SJCRH30 (cell line): ENCODE results near the gene ZMYM1. TPM values are rescaled to one million over a fixed set of nuclear protein-coding genes. Genes with fewer than 3 reads are reported as not detected.
"Not testable (repeated sequence)": the region's sequence is repeated elsewhere in the genome, so short reads cannot be mapped to it uniquely, and the experiment has no call there.

Experiments used
- DNase-seq, 2 experiments: peaks; one replicate each; pipeline ENCODE4 v3.0.0-alpha.2; 2015 to 2020
- H3K27ac ChIP-seq: fragments of 250-450 bp; sonication (Bioruptor Pico); 2 replicates; pipeline ENCODE4 v1.5.1; 2020; ENCODE audit warnings: mild to moderate bottlenecking, moderate library complexity
- H3K27me3 ChIP-seq: fragments of 250-450 bp; sonication (Bioruptor Pico); 2 replicates; pipeline ENCODE4 v1.5.1; 2020; ENCODE audit warnings: mild to moderate bottlenecking, moderate library complexity
- H3K36me3 ChIP-seq: fragments of 250-450 bp; sonication (Bioruptor Pico); 2 replicates; pipeline ENCODE4 v1.5.1; 2020; ENCODE audit warnings: mild to moderate bottlenecking, moderate library complexity
- H3K4me1 ChIP-seq: fragments of 250-450 bp; sonication (Bioruptor Pico); 2 replicates; pipeline ENCODE4 v1.5.1; 2020; ENCODE audit warnings: mild to moderate bottlenecking, moderate library complexity
- H3K4me3 ChIP-seq: fragments of 250-450 bp; sonication (Bioruptor Pico); 2 replicates; pipeline ENCODE4 v1.5.1; 2020; ENCODE audit warnings: mild to moderate bottlenecking, moderate library complexity
- H3K9me3 ChIP-seq: fragments of 250-450 bp; sonication (Bioruptor Pico); replicated peaks from 2 replicates; pipeline ENCODE4 v1.5.1; 2020; ENCODE audit warnings: mild to moderate bottlenecking, moderate library complexity
- total RNA-seq: library from RNA; depleted of rRNA; stranded (reverse); fragments of >200 nt; shearing (Covaris generic); gene quantifications from 2 replicates; pipeline ENCODE4 v1.2.3, GENCODE V29; 2014

ZMYM1 gene
- total RNA-seq, 1 experiment from 2014 or later, result 42.3 TPM

DNA sequence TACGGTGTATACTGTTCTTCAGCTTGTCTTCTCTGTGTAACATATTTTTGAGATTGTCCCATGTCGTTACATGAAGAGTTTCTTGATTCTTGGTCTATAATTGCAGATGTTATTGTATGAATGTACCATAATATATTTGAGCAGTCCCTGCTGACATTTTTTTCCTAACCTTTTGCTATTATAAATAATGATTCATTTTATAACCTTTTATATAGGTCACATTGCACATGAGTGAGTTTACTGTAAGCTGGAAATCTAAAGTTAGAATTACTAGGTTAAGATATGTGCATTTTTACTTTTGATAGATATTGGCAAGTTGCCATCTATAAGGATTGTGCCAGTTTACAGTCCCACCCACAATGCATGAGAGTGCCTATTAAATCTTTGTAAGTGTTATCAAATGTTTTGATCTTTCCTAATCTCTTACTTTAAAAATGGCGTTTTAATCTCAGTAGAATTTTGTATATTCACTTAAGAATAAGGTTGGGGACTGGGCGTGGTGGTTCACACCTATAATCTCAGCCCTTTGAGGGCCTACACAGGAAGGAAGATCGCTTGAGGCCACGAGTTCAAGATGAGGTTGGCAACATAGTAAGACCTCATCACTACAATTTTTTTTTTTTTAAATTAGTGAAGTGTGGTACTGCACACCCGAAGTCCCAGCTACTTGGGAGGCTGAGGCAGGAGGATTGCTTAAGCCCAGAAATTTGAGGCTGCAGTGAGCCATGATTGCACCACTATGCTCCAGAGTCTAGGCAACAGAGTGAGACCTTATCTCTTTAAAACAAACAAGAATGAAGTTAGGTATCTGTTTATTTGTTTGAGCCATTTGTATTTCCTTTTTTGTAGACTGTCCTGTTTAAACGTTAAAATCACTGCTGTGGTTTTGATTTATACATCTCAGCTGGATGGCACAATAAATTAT is 36.5 kb downstream of the ZMYM1 start:
- H3K4me1 ChIP-seq, result no peaks in the 10 kb centered on the region
- DNase-seq, result no peak
- H3K9me3 ChIP-seq, result no peaks in the 10 kb centered on the region
- no peak overlapping the region for H3K27ac ChIP-seq
- peaks cover 44% of the 10 kb centered on the region for H3K36me3 ChIP-seq
- no peaks in the 10 kb centered on the region for H3K27me3 ChIP-seq
- H3K4me3 ChIP-seq, result no peak overlapping the region

DNA sequence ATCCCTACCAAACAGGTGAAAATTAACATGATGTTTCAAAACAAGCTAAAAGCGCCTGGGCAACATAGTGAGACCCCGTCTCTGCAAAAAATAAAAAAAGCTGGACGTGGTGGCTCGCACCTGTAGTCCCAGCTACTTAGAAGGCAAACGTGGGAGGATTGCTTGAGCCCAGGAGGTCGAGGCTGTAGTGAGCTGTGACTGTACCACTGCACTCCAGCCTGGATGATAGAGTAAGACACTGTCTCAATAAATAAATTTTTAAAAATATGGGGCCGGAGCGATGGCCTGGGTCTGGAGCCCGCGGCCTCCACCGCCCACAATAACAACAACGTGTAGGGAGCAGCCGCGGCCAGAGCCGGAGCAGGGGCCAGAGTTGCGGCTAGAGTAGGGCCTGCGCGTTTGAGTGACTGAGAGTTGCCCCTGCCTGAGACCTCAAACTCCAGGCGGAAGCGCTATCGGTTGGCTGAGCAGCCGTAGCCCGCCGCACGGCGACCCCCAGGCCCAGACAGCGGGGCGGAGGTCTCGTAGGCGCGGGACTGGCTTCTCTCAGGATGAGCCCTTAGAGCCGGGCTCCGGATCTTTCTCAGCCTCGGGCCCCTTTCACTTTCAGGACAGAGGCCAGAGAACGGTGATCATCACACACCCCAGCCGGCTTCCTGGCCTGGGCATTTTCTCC is 41.4 kb downstream of the ZMYM1 start:
- Histone ChIP-seq H3K9me3 (no peaks in the 10 kb centered on the region), H3K4me3 (no peak overlapping the region), H3K36me3 (peaks cover 12% of the 10 kb centered on the region), H3K4me1 (no peaks in the 10 kb centered on the region), H3K27me3 (no peaks in the 10 kb centered on the region), H3K27ac (no peak overlapping the region)
- no peak for DNase-seq

DNA sequence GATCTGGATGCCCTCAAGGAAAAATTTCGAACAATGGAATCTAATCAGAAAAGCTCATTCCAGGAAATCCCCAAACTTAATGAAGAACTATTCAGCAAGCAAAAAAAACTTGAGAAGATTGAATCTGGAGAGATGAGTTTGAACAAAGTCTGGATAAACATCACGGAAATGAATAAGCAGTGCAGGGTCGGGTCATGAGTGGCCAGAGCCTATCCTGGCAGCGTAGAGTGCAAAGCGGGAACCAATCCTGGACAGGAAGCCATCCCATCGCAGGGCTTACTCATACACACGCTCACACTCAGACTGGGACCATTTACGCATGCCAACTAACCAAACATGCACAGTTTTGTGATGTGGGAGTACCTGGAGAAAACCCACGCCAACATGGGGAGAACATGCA is 43.1 kb downstream of the ZMYM1 start:
- Histone ChIP-seq H3K4me1 (no peaks in the 10 kb centered on the region), H3K27me3 (no peaks in the 10 kb centered on the region), H3K4me3 (no peak overlapping the region), H3K27ac (no peak overlapping the region), H3K9me3 (no peaks in the 10 kb centered on the region; the same call in 1 of the 2 replicates), H3K36me3 (peaks cover 7% of the 10 kb centered on the region)
- no peak for DNase-seq

DNA sequence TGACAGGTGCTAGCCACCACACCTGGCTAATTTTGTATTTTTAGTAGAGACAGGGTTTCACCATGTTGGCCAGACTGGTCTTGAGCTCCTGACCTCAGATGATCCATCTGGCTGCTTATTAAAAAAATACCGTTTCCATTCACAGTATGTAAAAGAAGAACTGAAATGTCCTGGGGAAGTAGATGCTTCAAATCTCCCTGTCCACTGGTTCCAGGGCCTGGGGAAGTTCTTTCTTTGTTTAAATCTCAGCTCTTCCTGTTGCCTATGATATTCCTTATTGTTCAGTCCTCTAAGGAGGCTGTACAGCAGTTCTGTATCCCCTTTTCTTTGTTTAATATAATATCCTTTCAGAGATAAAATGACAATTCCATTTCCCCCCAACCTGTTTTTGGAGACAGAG is 47.4 kb downstream of the ZMYM1 start:
- H3K4me1 ChIP-seq, result no peaks in the 10 kb centered on the region
- no peak for DNase-seq
- no peak overlapping the region for H3K4me3 ChIP-seq
- no peaks in the 10 kb centered on the region for H3K36me3 ChIP-seq
- H3K9me3 ChIP-seq, result peaks cover 3% of the 10 kb centered on the region; the same call in 1 of the 2 replicates
- H3K27me3 ChIP-seq, result no peaks in the 10 kb centered on the region
- no peak overlapping the region for H3K27ac ChIP-seq

DNA sequence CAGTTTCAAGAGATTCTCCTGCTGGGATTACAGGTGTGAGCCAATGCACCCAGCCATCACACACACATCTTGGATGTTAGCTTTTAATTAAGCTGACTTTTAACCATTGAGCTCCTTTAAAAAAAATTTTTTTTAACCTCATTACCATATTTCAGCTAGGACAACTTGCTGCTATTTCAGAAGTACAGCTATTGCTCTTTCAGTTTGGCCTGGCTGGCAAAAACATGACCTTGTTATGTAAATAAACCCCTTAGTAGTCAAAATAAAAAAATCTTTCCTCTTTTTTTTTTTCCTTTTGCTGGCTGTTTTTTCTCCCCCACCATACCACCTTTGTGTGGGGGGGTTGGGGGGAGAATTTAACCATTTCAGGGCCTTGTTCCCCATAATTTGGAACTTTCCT is 49.9 kb downstream of the ZMYM1 start:
- H3K4me1 ChIP-seq, result no peaks in the 10 kb centered on the region
- H3K27ac ChIP-seq, result no peak overlapping the region
- no peaks in the 10 kb centered on the region for H3K36me3 ChIP-seq
- H3K4me3 ChIP-seq, result no peak overlapping the region
- peaks cover 3% of the 10 kb centered on the region; the same call in 1 of the 2 replicates for H3K9me3 ChIP-seq
- no peak for DNase-seq
- no peaks in the 10 kb centered on the region for H3K27me3 ChIP-seq

DNA sequence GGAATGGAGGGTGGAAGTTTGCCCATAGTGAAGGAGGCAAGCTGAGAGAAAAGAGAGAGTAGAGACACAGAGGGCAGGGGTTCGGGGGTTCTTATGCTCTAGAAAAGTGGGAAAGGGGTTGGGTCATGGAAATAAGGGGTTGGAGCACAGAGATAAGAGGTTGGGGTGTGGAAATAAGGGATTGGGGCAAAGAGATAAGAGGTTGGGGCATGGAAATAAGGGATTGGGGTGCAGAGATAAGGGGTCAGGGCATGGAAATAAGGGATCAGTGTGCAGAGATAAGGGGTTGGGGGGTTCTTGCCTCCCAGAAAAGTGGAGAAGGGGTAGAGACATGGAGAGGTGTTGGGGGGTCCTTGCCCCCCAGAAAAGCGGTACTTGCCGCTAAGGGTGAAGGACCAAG is 57.6 kb downstream of the ZMYM1 start:
- Histone ChIP-seq H3K4me1 (no peaks in the 10 kb centered on the region), H3K27me3 (no peaks in the 10 kb centered on the region), H3K36me3 (no peaks in the 10 kb centered on the region), H3K9me3 (no peaks in the 10 kb centered on the region), H3K27ac (no peak overlapping the region), H3K4me3 (no peak overlapping the region)
- DNase-seq, result no peak

DNA sequence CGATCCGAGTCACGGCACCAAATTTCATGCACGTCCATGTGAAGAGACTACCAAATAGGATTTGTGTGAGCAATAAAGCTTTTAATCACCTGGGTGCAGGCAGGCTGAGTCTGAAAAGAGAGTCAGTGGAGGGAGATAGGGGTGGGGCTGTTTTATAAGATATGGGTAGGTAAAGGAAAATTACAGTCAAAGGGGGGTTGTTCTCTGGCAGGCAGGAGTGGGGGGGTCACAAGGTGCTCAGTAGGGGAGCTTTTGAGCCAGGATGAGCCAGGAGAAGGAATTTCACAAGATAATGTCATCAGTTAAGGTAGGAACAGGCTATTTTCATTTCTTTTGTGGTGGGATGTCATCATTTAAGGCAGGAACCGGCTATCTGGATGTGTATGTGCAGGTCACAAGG is 58.4 kb downstream of the ZMYM1 start:
- H3K27ac ChIP-seq, H3K4me1 ChIP-seq, H3K36me3 ChIP-seq, H3K9me3 ChIP-seq, H3K4me3 ChIP-seq, DNase-seq, H3K27me3 ChIP-seq: not testable (repeated sequence)

DNA sequence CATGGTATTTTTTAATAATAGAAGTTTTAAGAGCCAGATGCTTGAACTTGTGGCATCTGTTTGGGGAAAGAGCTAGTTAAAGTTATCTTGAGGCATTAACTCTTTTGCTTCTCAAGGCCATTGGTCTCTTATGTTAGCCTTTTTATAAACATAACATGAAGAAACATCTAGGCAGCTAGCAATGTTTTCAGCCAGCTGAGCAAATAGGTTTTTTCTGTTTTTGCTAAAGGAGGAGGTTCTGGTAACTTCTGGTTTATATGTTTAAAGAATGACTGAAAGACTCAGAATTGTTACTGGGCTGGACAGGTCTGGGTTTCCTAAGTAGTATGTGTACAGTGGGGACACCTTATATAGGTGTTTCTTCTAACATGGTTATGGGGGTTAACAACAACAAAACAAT is 63.1 kb downstream of the ZMYM1 start:
- not testable (repeated sequence) for H3K27me3 ChIP-seq, H3K4me1 ChIP-seq, H3K36me3 ChIP-seq, H3K4me3 ChIP-seq, H3K9me3 ChIP-seq, H3K27ac ChIP-seq, DNase-seq

DNA sequence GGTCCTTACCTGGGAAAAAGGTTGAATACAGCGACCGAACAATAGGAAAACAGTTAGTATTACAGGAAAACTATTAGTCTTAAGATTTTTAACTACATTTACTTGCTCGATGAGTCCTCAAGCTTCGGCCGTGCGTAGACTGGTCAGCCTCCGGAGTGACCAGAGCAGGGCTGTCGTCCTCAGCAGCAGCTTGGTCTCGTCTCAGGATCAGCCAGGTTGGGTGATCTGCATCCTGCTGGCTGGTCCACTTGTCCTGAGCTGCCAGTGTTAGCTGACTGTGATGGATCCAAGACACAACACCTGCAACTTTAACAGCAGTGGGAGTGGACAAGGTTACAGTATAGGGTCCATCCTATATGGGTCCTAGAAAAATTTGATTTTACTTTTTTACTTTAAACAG is 63.5 kb downstream of the ZMYM1 start:
- not testable (repeated sequence) for H3K9me3 ChIP-seq, H3K27ac ChIP-seq, H3K36me3 ChIP-seq, H3K4me1 ChIP-seq, H3K4me3 ChIP-seq, DNase-seq, H3K27me3 ChIP-seq

DNA sequence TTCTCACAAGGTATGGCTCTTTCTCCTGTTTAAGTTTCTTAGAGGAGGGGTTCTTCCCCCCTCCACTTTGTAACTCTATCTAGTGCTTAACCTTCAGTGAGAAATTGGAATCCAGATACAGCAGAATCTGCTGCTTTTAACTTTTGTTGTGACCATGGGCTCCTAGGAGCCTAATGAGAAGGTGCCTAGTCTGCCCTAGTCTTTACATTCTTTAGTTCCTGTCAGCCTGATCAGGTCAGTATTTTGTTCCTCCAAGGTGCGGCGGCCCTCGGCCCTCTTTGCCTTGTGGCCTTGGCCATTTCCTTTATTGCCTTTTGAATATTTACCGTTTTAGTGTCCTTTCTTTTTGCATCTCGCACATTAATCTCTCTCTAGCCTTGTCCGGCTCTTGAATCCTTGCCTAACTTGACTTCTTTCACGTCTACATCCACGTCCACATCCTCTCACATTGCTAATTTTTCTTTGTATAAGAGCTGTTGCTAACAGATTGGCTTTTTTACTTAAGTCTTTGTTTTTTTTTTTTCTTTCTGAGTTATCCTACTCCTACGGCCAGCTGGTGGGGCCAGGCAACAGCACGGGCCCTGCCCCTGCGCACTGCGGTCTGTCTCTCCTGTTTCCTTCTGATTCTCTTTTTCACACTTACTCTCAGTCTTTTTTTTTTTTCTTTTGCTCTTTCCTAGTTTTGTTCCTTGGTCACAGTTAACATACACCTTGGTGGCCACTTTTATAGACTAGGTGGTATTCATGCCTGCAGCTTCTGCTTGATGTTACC is 64.7 kb downstream of the ZMYM1 start:
- Histone ChIP-seq H3K9me3 (no peaks in the 10 kb centered on the region), H3K36me3 (no peaks in the 10 kb centered on the region), H3K4me3 (no peak overlapping the region), H3K4me1 (no peaks in the 10 kb centered on the region), H3K27me3 (no peaks in the 10 kb centered on the region), H3K27ac (no peak overlapping the region)
- DNase-seq, result no peak

DNA sequence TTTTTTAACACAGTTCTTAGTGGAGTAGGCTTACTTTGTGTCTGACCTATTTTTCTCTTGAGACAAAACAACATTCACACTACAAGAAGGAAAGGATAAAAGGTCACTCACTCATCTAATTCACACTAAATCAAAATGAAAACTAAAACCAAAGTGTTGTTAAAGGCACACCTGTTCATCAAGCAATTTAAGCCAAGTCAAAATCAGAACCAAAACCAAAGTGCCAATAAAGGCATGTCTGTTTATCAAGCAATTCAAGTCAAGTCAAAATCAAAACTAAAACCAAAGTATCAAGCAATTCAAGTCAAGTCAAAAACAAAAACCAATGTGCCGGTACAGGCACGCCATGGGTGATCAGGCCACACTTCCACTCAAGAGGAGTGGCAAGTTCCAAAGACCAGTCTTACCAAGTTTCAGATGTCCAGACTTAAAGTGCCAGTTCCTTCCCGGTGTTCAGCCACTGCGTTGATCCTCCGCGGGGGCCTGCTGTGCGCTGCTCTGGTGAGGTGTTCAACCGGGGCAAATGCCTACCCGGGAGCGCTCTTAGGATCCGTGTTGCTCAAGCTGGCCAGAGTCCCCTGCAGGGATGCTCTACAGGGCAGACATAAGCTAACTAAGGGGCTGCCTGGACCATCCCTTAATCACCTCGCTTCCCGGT is 66.8 kb downstream of the ZMYM1 start:
- not testable (repeated sequence) for H3K4me1 ChIP-seq, H3K27me3 ChIP-seq, DNase-seq

DNA sequence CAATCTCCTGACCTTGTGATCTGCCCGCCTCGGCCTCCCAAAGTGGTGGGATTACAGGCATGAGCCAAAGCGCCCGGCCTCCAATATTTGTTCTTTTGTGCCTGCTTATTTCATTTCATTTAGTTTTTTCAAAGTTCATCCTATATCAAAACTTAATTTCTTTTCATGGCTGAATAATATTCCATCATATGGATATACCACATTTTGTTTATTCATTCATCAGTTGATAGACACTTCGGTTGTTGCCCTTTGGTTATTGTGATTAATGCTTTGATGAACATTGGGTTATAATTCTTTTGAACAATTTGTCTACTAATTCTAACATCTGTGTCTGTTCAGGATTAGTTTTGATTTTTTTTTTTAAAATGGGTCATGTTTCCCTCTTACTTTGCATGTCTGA is 72.0 kb downstream of the ZMYM1 start:
- DNase-seq, result no peak
- Histone ChIP-seq H3K4me1 (no peaks in the 10 kb centered on the region), H3K36me3 (no peaks in the 10 kb centered on the region), H3K27me3 (no peaks in the 10 kb centered on the region), H3K4me3 (no peak overlapping the region), H3K27ac (no peak overlapping the region), H3K9me3 (no peaks in the 10 kb centered on the region)

More for the DNA sequence above, 66.8 kb downstream of the ZMYM1 start:
- not testable (repeated sequence) for H3K36me3 ChIP-seq, H3K27ac ChIP-seq, H3K4me3 ChIP-seq, H3K9me3 ChIP-seq

DNA sequence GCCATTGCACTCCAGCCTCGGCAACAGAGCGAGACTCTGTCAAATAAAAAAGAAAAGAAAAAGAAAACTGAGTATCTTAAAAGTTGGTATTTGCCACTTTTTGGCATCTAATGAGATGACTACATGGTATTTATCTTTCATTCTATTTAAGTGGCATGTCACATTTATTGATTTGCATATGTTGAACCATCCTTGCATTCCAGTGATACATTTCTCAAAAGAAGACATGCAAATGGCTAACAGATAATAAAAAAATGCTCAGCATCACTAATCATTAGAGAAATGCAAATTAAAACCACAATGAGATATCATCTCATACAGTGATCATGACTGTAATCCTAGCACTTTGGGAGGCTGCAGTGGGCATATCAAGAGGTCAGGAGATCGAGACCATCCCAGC is 85.7 kb downstream of the ZMYM1 start:
- no peaks in the 10 kb centered on the region for H3K27me3 ChIP-seq
- H3K36me3 ChIP-seq, result no peaks in the 10 kb centered on the region
- H3K4me1 ChIP-seq, result 0 out of 2 replicates have a peak, but pooled peaks cover 2% of the 10 kb centered on the region
- peaks cover 5% of the 10 kb centered on the region for H3K9me3 ChIP-seq
- no peak for DNase-seq
- no peak overlapping the region for H3K27ac ChIP-seq
- no peak overlapping the region for H3K4me3 ChIP-seq
